ENCODE data around the gene PCDHA6. TPM values are rescaled to one million over a fixed set of nuclear protein-coding genes. Genes with fewer than 3 reads are reported as not detected.
"Not testable (repeated sequence)": the region's sequence is repeated elsewhere in the genome, so short reads cannot be mapped to it uniquely, and the experiment has no call there.

PCDHA6 gene
- total RNA-seq, 1 donor from 2014 or later, result 29.8 TPM

DNA sequence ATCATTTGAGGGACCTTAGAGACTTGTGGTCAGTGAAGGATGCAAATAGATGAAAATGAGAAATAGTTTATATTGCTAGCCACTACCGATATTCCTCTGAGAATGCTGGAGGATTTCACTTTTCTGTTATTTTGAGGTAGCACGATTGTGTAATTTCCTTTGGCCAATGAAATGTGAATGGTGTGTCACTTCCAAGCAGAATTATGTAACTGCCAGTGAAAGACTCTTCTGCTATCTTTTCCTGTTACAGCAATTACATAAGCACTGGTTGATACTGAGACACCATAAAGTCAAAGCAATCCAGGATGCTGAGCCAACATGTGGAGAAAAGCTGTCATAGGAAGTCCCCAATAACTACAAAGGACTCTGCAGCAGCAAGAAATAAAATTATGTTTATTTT, 36.7 kb upstream of the PCDHA6 start:
- H3K4me1 Mint-ChIP-seq (ENCODE audit: low read depth, unreplicated experiment), result no peaks in the 10 kb centered on the region
- TF ChIP-seq, protein P1, sequence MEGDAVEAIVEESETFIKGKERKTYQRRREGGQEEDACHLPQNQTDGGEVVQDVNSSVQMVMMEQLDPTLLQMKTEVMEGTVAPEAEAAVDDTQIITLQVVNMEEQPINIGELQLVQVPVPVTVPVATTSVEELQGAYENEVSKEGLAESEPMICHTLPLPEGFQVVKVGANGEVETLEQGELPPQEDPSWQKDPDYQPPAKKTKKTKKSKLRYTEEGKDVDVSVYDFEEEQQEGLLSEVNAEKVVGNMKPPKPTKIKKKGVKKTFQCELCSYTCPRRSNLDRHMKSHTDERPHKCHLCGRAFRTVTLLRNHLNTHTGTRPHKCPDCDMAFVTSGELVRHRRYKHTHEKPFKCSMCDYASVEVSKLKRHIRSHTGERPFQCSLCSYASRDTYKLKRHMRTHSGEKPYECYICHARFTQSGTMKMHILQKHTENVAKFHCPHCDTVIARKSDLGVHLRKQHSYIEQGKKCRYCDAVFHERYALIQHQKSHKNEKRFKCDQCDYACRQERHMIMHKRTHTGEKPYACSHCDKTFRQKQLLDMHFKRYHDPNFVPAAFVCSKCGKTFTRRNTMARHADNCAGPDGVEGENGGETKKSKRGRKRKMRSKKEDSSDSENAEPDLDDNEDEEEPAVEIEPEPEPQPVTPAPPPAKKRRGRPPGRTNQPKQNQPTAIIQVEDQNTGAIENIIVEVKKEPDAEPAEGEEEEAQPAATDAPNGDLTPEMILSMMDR (IDR thresholded peaks at IDR 0.05; ENCODE audit: partially characterized antibody, unreplicated experiment), result no peak
- no peak overlapping the region for H3K27ac Mint-ChIP-seq (ENCODE audit: unreplicated experiment)
- H3K27me3 Mint-ChIP-seq (ENCODE audit: unreplicated experiment), result peaks cover 3% of the 10 kb centered on the region
- DNase-seq, result no peak
- peaks cover 27% of the 10 kb centered on the region for H3K36me3 Mint-ChIP-seq (ENCODE audit: unreplicated experiment)
- peaks cover 21% of the 10 kb centered on the region for H3K9me3 Mint-ChIP-seq (ENCODE audit: unreplicated experiment)
- H3K4me3 Mint-ChIP-seq (ENCODE audit: unreplicated experiment), result no peak overlapping the region

DNA sequence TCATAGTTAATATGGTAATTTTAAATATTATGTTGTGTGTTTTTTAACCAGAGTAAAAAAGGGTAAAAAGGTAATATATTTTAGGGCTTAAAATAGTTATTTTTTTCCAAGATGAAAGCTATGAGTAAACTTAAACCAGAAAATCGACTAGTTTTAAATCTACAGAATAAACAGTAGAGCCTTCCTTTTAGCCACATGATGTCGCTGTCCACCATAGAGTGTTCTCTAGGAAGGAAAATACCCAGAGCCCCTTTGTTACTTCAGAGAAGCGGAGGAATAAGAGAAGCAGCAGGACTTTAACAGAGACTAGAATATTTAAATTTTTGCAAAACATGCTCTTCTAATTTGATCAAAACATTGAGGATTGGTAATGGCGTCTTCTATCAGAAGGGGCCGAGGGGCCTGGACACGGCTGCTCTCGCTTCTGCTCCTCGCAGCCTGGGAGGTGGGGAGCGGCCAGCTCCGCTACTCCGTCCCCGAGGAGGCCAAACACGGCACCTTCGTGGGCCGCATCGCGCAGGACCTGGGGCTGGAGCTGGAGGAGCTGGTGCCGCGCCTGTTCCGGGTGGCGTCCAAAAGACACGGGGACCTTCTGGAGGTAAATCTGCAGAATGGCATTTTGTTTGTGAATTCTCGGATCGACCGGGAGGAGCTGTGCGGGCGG, 33.0 kb upstream of the PCDHA6 start, which contains the start of gene PCDHA2:
Gene PCDHA2, plus strand, starts transcription at position 258 of the 664 bp plus-strand sequence.
- DNase-seq, result no peak
- peak within 1 kb of the TSS; percentile 97 for H3K27ac Mint-ChIP-seq (ENCODE audit: unreplicated experiment)
- H3K9me3 Mint-ChIP-seq (ENCODE audit: unreplicated experiment), result peaks cover 17% of the 10 kb centered on the region
- peak within 1 kb of the TSS; percentile 93 for H3K4me3 Mint-ChIP-seq (ENCODE audit: unreplicated experiment)
- H3K36me3 Mint-ChIP-seq (ENCODE audit: unreplicated experiment), result peaks cover 24% of the 10 kb centered on the region
- no peaks in the 10 kb centered on the region for H3K4me1 Mint-ChIP-seq (ENCODE audit: low read depth, unreplicated experiment)
- no peaks in the 10 kb centered on the region for H3K27me3 Mint-ChIP-seq (ENCODE audit: unreplicated experiment)
- TF ChIP-seq, protein P1 (IDR thresholded peaks at IDR 0.05; ENCODE audit: partially characterized antibody, unreplicated experiment), result no peak

DNA sequence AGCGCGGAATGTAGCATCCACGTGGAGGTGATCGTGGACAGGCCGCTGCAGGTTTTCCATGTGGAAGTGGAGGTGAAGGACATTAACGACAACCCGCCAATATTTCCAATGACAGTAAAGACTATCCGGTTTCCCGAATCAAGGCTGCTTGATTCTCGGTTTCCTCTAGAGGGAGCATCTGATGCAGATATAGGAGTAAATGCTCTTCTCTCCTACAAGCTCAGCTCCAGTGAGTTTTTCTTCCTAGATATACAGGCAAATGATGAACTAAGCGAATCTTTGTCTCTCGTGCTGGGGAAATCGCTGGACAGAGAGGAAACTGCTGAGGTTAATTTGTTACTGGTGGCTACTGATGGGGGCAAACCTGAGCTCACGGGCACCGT, 32.5 kb upstream of the PCDHA6 start:
- H3K4me3 Mint-ChIP-seq (ENCODE audit: unreplicated experiment), result peak overlapping the region; percentile 93
- no peaks in the 10 kb centered on the region for H3K27me3 Mint-ChIP-seq (ENCODE audit: unreplicated experiment)
- no peak for DNase-seq
- no peaks in the 10 kb centered on the region for H3K4me1 Mint-ChIP-seq (ENCODE audit: low read depth, unreplicated experiment)
- peaks cover 27% of the 10 kb centered on the region for H3K36me3 Mint-ChIP-seq (ENCODE audit: unreplicated experiment)
- H3K9me3 Mint-ChIP-seq (ENCODE audit: unreplicated experiment), result peaks cover 19% of the 10 kb centered on the region
- TF ChIP-seq, protein P1 (IDR thresholded peaks at IDR 0.05; ENCODE audit: partially characterized antibody, unreplicated experiment), result peak; percentile 59
- peak overlapping the region; percentile 97 for H3K27ac Mint-ChIP-seq (ENCODE audit: unreplicated experiment)

DNA sequence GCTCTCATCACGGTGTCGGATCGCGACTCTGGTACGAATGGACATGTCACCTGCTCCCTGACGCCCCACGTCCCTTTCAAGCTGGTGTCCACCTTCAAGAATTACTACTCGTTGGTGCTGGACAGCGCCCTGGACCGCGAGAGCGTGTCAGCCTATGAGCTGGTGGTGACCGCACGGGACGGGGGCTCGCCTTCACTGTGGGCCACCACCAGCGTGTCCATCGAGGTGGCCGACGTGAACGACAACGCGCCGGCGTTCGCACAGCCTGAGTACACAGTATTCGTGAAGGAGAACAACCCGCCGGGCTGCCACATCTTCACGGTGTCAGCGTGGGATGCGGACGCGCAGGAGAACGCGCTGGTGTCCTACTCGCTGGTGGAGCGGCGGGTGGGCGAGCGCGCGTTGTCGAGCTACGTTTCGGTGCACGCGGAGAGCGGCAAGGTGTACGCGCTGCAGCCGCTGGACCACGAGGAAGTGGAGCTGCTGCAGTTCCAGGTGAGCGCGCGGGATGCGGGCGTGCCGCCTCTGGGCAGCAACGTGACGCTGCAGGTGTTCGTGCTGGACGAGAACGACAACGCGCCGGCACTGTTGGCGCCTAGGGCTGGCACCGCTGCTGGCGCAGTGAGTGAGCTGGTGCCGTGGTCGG, 31.6 kb upstream of the PCDHA6 start:
- H3K4me1 Mint-ChIP-seq (ENCODE audit: low read depth, unreplicated experiment); H3K27ac Mint-ChIP-seq (ENCODE audit: unreplicated experiment); H3K27me3 Mint-ChIP-seq (ENCODE audit: unreplicated experiment); DNase-seq: not testable (repeated sequence)
- Mint-ChIP-seq H3K36me3 (ENCODE audit: unreplicated experiment) (peaks cover 34% of the 10 kb centered on the region), H3K9me3 (ENCODE audit: unreplicated experiment) (peaks cover 24% of the 10 kb centered on the region), H3K4me3 (ENCODE audit: unreplicated experiment) (peak overlapping the region; percentile 93)

DNA sequence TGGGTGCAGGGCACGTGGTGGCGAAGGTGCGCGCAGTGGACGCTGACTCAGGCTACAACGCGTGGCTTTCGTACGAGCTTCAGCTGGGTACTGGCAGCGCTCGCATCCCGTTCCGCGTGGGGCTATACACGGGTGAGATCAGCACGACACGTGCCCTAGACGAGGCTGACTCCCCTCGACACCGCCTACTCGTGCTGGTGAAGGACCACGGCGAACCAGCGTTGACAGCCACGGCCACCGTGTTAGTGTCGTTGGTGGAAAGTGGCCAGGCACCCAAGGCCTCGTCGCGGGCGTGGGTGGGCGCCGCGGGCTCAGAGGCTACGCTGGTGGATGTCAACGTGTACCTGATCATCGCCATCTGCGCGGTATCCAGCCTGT, 31.1 kb upstream of the PCDHA6 start:
- no peaks in the 10 kb centered on the region for H3K27me3 Mint-ChIP-seq (ENCODE audit: unreplicated experiment)
- DNase-seq, result no peak
- peaks cover 39% of the 10 kb centered on the region for H3K36me3 Mint-ChIP-seq (ENCODE audit: unreplicated experiment)
- peaks cover 26% of the 10 kb centered on the region for H3K9me3 Mint-ChIP-seq (ENCODE audit: unreplicated experiment)
- H3K4me3 Mint-ChIP-seq (ENCODE audit: unreplicated experiment), result no peak overlapping the region
- no peaks in the 10 kb centered on the region for H3K4me1 Mint-ChIP-seq (ENCODE audit: low read depth, unreplicated experiment)
- TF ChIP-seq, protein P1 (IDR thresholded peaks at IDR 0.05; ENCODE audit: partially characterized antibody, unreplicated experiment), result no peak
- H3K27ac Mint-ChIP-seq (ENCODE audit: unreplicated experiment), result no peak overlapping the region
